HUES64 (cell line): ENCODE data around the gene CCNT2.

ENCODE experiments used
- H3K27ac ChIP-seq: 2 replicates; pipeline ENCODE4 v1.7.0; 2013; ENCODE audit warnings: low read depth, low read length, inconsistent platforms
- H3K27me3 ChIP-seq: 2 replicates; pipeline ENCODE4 v1.6.1; 2013; ENCODE audit warnings: mild to moderate bottlenecking, low read length; ENCODE audit not compliant: insufficient read depth
- H3K36me3 ChIP-seq: 2 replicates; pipeline ENCODE4 v1.6.1; 2013; ENCODE audit warnings: mild to moderate bottlenecking, low read length; ENCODE audit not compliant: insufficient read depth
- H3K4me1 ChIP-seq: 2 replicates; pipeline ENCODE4 v1.6.1; 2013; ENCODE audit warnings: mild to moderate bottlenecking, low read length, moderate library complexity; ENCODE audit not compliant: insufficient read depth
- H3K4me3 ChIP-seq: 2 replicates; pipeline ENCODE4 v1.5.1; 2013; ENCODE audit warnings: mild to moderate bottlenecking, low read length, moderate library complexity
- H3K9ac ChIP-seq: 2 replicates; pipeline ENCODE4 v1.6.1; 2013; ENCODE audit warnings: mild to moderate bottlenecking, low read depth, low read length
- H3K9me3 ChIP-seq: 2 replicates; pipeline ENCODE4 v1.6.1; 2013; ENCODE audit warnings: low read depth, low read length; ENCODE audit not compliant: insufficient read depth
- WGBS: fragments of 150-250, 120-280 bp; methylation state at CpG from one replicate; pipeline ENCODE4 v1.1.7; 2013; ENCODE audit warnings: missing lambda C conversion rate; 5-methylcytosine and 5-hydroxymethylcytosine counted together

CCNT2 gene

GRCh38 chr2:134924912-134925311 is 6.3 kb downstream of the CCNT2 start:
- peaks cover 43% of the 10 kb centered on the region for H3K36me3 ChIP-seq
- no peak overlapping the region for H3K4me3 ChIP-seq
- WGBS = no CpG with 5 or more reads among the region's 1 CpG
- H3K9ac ChIP-seq = no peak overlapping the region
- H3K27ac ChIP-seq = no peak overlapping the region
- no peaks in the 10 kb centered on the region for H3K27me3 ChIP-seq
- no peaks in the 10 kb centered on the region for H3K9me3 ChIP-seq
- H3K4me1 ChIP-seq = peaks cover 29% of the 10 kb centered on the region

- Histone ChIP-seq H3K9ac (no peak overlapping the region), H3K9me3 (no peaks in the 10 kb centered on the region), H3K36me3 (peaks cover 38% of the 10 kb centered on the region), H3K4me1 (peaks cover 17% of the 10 kb centered on the region), H3K27ac (no peak overlapping the region), H3K27me3 (no peaks in the 10 kb centered on the region), H3K4me3 (no peak overlapping the region)
- WGBS = 89% methylated on average over 3 of the region's 3 CpGs
Observed at GRCh38 chr2:134926231-134926931, 7.8 kb downstream of the CCNT2 start.

GRCh38 chr2:134927195-134927594 is 8.6 kb downstream of the CCNT2 start:
- H3K27ac ChIP-seq = no peak overlapping the region
- WGBS = 80% methylated on average over 1 of the region's 3 CpGs

GRCh38 chr2:134932864-134933526 is 14.4 kb downstream of the CCNT2 start:
- Histone ChIP-seq H3K4me3 (no peak overlapping the region), H3K27me3 (no peaks in the 10 kb centered on the region), H3K9me3 (no peaks in the 10 kb centered on the region), H3K36me3 (peaks cover 41% of the 10 kb centered on the region), H3K4me1 (peaks cover 9% of the 10 kb centered on the region), H3K9ac (no peak overlapping the region), H3K27ac (peak overlapping the region; percentile 22)
- 87% methylated on average over 3 of the region's 3 CpGs for WGBS

More at GRCh38 chr2:134927195-134927594, 8.6 kb downstream of the CCNT2 start:
- Histone ChIP-seq H3K27me3 (no peaks in the 10 kb centered on the region), H3K4me3 (no peak overlapping the region), H3K9me3 (no peaks in the 10 kb centered on the region), H3K4me1 (peaks cover 17% of the 10 kb centered on the region), H3K9ac (no peak overlapping the region), H3K36me3 (peaks cover 37% of the 10 kb centered on the region)

GRCh38 chr2:134933732-134934131 is 15.1 kb downstream of the CCNT2 start:
- no peak overlapping the region for H3K27ac ChIP-seq
- H3K9ac ChIP-seq = no peak overlapping the region
- no CpG with 5 or more reads among the region's 1 CpG for WGBS
- H3K4me1 ChIP-seq = peaks cover 9% of the 10 kb centered on the region
- no peaks in the 10 kb centered on the region for H3K27me3 ChIP-seq
- H3K9me3 ChIP-seq = no peaks in the 10 kb centered on the region
- H3K4me3 ChIP-seq = no peak overlapping the region
- H3K36me3 ChIP-seq = peaks cover 48% of the 10 kb centered on the region

- no peaks in the 10 kb centered on the region for H3K27me3 ChIP-seq
- H3K4me3 ChIP-seq = no peak overlapping the region
- H3K4me1 ChIP-seq = peaks cover 9% of the 10 kb centered on the region
- H3K27ac ChIP-seq = no peak overlapping the region
- 86% methylated on average over 2 of the region's 2 CpGs for WGBS
- H3K36me3 ChIP-seq = peaks cover 48% of the 10 kb centered on the region
- no peaks in the 10 kb centered on the region for H3K9me3 ChIP-seq
- H3K9ac ChIP-seq = no peak overlapping the region
Observed at GRCh38 chr2:134934150-134934549, 15.5 kb downstream of the CCNT2 start.

GRCh38 chr2:134934641-134935040 is 16.0 kb downstream of the CCNT2 start:
- Histone ChIP-seq H3K4me3 (no peak overlapping the region), H3K4me1 (peaks cover 9% of the 10 kb centered on the region), H3K27ac (no peak overlapping the region), H3K9ac (no peak overlapping the region), H3K36me3 (peaks cover 50% of the 10 kb centered on the region), H3K27me3 (no peaks in the 10 kb centered on the region), H3K9me3 (no peaks in the 10 kb centered on the region)
- 86% methylated on average over 1 of the region's 1 CpG for WGBS

- peaks cover 71% of the 10 kb centered on the region for H3K36me3 ChIP-seq
- H3K9ac ChIP-seq = no peak overlapping the region
- no peak overlapping the region for H3K27ac ChIP-seq
- no peak overlapping the region for H3K4me3 ChIP-seq
- 95% methylated on average over 4 of the region's 4 CpGs for WGBS
- no peaks in the 10 kb centered on the region for H3K9me3 ChIP-seq
- no peaks in the 10 kb centered on the region for H3K27me3 ChIP-seq
- H3K4me1 ChIP-seq = peaks cover 9% of the 10 kb centered on the region
Observed at GRCh38 chr2:134936691-134937090, 18.1 kb downstream of the CCNT2 start.

- peaks cover 94% of the 10 kb centered on the region for H3K36me3 ChIP-seq
- peaks cover 16% of the 10 kb centered on the region for H3K4me1 ChIP-seq
- no peaks in the 10 kb centered on the region for H3K27me3 ChIP-seq
- WGBS = no CpG with 5 or more reads among the region's 2 CpGs
- H3K4me3 ChIP-seq = no peak overlapping the region
- no peak overlapping the region for H3K27ac ChIP-seq
- H3K9me3 ChIP-seq = no peaks in the 10 kb centered on the region
- H3K9ac ChIP-seq = no peak overlapping the region
Observed at GRCh38 chr2:134943540-134943939, 24.9 kb downstream of the CCNT2 start.

- H3K9ac ChIP-seq = no peak overlapping the region
- no peaks in the 10 kb centered on the region for H3K27me3 ChIP-seq
- H3K9me3 ChIP-seq = no peaks in the 10 kb centered on the region
- peaks cover 16% of the 10 kb centered on the region for H3K4me1 ChIP-seq
- H3K36me3 ChIP-seq = peaks cover 96% of the 10 kb centered on the region
- 52% methylated on average over 1 of the region's 1 CpG for WGBS
- no peak overlapping the region for H3K4me3 ChIP-seq
- no peak overlapping the region for H3K27ac ChIP-seq
Observed at GRCh38 chr2:134944975-134945374, 26.4 kb downstream of the CCNT2 start.

GRCh38 chr2:134946073-134946472 is 27.5 kb downstream of the CCNT2 start:
- H3K9ac ChIP-seq = no peak overlapping the region
- H3K4me1 ChIP-seq = peaks cover 16% of the 10 kb centered on the region

More at GRCh38 chr2:134946073-134946472, 27.5 kb downstream of the CCNT2 start:
- Histone ChIP-seq H3K27ac (no peak overlapping the region), H3K9me3 (no peaks in the 10 kb centered on the region), H3K27me3 (no peaks in the 10 kb centered on the region), H3K36me3 (peaks cover 96% of the 10 kb centered on the region), H3K4me3 (no peak overlapping the region)
- WGBS = 97% methylated on average over 6 of the region's 6 CpGs
